Glomerular endothelial cell (primary cell): ENCODE data around the gene ATP11A. TPM values are rescaled to one million over a fixed set of nuclear protein-coding genes. Genes with fewer than 3 reads are reported as not detected.

Experiments
- total RNA-seq: library from RNA; depleted of rRNA; stranded (reverse); fragments of >200 nt; gene quantifications from 2 replicates; pipeline ENCODE4 v1.2.3, GENCODE V29; 2015

The ATP11A gene
- total RNA-seq, 1 donor from 2014 or later: 62.1 TPM

Other genes starting within 250 kb of the ATP11A start
- gene TUBGCP3, start 101.9 kb upstream of the ATP11A start, total RNA-seq: 16.1 and 24.6 TPM in 2 replicates